ENCODE measurements around the gene SLCO1B3.

Gene SLCO1B3

GRCh38 chr12:20885116-20885515 lies 74.6 kb downstream of the SLCO1B3 start:
- no peak for DNase-seq

- DNase-seq = no peak
Measured at GRCh38 chr12:20885552-20885951, 75.0 kb downstream of the SLCO1B3 start.

- no peak for DNase-seq
Measured at GRCh38 chr12:20917269-20917668, 106.8 kb downstream of the SLCO1B3 start.

GRCh38 chr12:20917819-20918218 lies 107.3 kb downstream of the SLCO1B3 start:
- DNase-seq = no peak

- DNase-seq = no peak
Measured at GRCh38 chr12:20931894-20932293, 121.4 kb downstream of the SLCO1B3 start.

DNA sequence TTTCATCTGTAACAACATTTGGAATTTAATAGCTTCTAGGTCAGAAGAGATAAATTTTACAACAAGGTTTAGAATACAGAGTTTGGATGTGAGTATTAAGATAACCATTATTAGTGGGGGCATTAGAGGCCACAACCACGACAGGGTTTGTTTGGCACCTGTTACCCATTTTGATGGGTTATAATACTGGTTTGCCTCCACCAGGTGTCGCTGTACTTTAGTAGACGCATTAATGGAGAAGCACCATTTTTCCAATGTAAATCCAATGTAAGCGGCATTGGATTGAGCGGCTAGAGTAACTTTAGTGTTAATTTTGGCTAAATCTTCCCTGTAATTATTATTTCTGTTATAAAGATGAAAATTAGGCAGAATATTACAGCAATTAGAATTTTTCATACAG lies 136.2 kb downstream of the SLCO1B3 start:
- no peak for DNase-seq

GRCh38 chr12:20950248-20950647 lies 139.7 kb downstream of the SLCO1B3 start:
- DNase-seq = no peak

GRCh38 chr12:20963303-20963702 lies 152.8 kb downstream of the SLCO1B3 start:
- DNase-seq = no peak

DNA sequence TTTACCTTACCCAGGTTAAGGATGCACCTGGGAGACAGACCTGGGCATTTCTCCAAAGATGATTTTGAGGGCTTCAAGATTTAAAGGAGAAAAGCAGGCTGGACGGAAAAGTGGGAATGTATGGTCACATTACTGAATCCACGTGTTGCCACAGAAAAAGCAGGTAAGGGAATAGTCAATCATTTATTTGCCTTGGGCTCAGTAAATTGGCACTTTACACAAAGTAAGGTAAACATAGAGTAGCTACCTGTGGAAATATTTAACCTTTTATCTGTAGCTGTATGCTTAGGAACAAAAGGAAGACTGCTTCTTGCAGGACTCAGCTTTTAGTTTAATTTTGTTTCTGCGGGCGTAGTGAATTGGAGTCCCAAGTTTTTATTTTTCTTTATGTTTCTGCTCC lies 153.3 kb downstream of the SLCO1B3 start:
- DNase-seq = peak; percentile 24
